HG03571 (cell line): ENCODE data around the gene ADPRHL1.
"Not testable (repeated sequence)": the region's sequence is repeated elsewhere in the genome, so short reads cannot be mapped to it uniquely, and the experiment has no call there.

Source experiments
- ATAC-seq: cut with Tn5 transposase; IDR thresholded peaks from one replicate; pipeline ENCODE4 v1.9.1; 2021; ENCODE audit not compliant: unreplicated experiment

ADPRHL1 gene

DNA sequence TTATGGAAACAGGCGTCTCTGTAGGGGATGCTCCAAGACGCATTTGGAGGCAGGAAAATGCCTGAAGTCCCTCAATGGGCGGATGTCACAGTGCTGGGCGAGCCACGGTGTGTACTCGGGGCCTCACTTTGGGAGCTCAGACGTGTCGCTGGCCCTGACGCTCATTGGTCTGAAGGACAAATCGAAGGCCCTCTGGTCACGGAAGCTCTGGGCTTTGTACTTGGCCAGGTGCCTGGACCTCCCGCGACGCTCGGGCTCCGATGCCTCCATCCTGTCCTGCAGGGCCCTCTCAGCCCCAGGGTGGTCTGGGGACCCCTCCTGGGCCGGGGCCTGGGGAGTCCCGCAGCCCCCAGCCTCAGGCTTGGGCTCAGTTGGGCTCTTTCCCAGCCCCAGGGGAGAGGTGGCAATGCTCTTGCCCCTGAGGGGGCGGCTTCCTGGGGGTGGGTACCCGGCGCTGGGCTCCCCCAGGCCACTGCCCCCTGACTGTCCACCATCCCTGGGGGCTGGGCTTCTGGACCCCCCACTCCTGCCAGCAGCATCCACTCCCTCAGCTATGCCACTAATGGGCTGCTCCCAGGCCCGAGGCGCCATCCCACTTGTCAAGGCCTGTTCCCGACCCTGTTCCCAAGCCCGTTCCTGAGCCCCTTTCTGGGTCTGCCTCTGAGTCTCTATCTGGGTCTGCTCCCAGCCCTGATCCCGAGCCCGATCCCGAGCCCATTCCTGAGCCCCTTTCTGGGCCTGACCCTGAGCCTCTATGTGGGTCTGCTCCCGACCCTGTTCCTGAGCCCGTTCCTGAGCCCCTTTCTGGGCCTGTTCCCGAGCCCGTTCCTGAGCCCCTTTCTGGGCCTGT lies 49.8 kb downstream of the ADPRHL1 start:
- no peak for ATAC-seq

DNA sequence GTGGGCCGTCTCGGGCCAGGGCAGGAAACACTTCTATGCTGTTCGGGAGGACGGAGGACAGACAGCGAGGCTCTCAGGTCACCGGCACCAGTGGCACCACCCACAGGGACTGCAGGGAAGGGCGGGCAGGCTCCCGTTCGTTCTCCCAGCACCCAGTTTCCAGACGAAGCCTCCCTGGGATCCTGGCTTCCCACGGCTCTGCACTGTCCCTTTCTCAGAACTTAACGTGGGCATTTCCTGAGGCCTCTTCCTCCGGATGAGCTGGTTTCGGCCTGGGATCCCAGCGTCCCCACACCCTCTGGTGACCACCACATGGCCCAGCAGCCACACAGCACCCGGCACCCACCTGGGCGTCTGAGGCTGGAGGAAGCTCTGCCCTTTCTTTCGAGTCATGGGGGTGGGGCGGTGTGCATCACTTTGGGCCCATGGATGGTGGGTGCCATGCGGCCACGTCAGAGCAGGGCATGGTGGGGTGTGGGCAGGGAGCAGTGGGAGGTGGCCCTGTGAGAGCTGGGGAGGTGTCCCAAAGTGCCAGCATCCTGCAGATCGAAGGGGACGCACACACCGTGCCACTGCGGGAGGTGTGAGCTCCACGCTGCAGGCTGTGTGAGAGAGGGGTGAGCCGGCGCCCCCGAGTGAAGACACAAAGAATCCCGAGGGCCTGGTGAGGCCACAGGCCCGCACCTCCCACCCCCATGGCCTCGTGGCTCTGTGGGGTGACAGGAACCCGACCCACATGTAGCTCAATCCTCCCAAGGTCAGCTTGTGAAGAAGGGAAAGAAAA lies 50.6 kb downstream of the ADPRHL1 start:
- no peak for ATAC-seq

DNA sequence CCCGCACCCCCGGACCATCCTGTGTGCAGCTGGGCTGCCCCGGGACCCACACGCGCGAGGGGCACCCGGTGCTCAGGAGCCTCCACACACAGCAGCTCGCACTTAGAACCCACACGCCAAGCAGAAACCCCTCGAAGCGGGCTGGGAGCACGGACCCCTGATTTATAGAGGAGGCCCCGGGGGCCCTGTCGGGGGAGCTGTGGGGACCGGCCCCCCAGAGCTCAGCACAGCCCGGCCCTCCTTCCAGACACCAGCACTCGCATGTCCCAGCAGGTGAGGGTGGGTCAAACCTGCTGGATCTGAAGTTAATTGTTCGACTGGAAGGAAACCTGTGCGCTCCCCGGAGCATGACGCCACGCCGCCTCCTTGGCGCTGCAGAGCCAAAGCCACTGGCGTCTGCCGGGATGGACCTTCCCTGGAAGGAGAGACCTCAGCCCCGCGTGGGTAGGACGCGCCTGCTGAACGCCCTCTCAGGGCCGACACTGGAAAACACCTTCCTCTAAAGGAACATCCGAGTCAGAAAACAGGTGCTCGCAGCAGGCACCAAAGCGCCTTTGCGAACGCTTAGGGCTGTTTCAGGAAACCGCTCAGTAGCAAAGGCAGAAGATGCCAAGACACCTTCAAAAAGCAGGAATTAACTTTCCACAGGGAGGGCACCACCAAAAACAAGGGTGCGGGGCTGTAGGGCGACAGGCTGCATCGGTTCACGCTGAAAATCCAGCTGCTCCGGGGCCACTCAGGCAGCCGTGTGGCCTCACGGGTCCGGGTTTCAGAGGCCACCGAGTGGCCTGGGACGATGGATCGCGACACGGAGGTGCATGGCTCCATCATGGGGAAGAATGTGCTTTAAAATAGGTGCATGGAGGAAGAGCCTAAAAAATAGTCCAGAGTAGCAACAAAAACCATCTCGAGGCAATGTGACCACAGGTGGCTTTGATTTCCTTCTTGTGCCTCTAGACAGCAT lies 51.6 kb downstream of the ADPRHL1 start:
- ATAC-seq: no peak

DNA sequence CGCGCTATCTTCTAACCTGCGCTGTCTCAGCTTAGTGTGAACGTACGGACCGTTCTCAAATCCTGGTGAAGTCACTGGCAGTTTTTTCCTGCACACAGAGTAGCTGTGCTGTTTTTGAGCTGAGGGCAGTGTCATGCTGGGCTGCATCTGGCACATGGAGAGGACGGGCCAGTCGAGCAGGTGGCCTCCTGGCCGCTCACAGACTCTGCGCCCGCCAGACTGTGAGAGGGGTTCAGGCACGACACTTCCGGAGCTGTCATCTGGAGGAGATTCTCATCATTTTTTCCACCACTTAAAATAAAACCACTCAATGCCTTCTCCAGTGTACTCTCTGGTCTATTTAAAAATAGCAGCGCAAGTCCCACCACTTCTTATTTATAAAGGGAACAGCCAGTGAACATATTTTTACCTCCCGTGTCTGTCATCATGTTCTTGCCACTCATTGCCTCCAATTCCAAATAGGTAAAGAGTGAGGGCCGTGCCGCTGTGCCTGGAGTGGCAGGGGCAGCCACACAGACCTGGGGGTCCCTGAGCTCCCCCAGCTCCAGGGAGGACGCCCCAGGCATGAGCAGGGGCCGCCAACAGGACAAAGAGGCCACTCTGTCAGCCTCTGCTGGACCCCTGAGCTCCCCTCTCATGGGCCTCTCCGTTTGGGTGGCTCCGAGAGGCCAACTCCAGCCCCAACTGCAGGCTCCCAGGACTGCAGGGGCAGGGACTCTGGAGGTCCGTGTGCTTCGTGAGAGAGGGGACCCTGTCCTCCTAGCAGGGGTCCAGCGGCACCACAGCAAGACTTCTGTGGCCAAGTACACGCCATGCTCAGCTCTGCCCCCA lies 52.5 kb downstream of the ADPRHL1 start:
- ATAC-seq: no peak

DNA sequence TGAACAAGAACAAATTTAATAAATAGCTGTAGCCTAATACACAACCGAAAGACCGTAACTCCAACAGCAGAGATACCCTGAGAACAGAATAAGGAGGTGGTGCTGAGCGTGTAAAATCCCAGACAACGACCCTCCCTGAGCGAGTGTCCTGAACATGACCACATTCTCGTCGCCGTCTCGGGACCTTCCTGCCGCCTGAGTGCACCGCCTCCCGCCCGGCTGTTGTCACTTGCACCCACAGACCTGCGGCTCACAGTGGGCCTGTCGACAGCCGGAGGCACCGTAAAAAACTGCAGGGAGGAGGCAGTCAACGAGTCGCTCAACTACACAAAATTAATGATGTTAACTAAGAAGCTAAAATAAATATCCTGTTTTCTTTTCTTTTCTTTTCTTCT lies 53.5 kb downstream of the ADPRHL1 start:
- ATAC-seq: no peak

DNA sequence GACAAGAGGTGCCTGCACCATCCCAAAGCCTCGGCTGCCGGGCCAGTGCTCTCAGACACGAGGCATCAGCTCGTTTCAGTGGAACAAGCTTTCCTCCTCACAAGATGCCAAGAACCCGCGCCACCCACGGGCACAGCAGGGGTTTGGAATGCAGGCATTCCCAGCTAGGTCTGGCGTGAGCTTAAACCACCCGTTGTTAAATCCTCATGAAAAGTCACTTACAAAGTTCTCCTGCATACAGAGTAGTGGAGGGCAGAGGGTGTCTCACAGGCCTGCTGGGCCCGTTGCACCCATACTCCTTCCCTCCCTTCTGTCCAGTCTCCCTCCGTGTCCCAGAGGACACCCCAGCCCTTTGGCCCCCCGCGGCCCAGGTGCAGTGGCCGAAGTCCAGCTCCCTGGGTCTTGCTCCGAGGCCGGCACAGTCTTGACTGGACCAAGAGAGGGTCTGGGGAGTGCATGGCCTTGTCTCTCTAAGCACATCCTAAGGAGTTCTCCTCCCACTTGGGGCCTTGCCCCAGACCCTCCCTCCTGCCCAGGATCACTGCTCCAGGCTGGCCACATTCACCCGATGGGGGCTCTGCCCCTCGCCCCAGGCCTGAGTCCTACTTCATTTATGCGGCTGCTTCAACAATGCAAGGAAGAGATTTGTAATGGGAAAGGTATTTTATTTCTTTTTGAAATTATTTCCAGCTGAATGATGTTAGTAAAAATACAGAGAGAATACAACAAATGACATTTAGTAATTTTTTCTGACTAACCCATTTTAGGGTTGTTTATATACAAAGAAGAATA lies 54.1 kb downstream of the ADPRHL1 start:
- no peak for ATAC-seq

DNA sequence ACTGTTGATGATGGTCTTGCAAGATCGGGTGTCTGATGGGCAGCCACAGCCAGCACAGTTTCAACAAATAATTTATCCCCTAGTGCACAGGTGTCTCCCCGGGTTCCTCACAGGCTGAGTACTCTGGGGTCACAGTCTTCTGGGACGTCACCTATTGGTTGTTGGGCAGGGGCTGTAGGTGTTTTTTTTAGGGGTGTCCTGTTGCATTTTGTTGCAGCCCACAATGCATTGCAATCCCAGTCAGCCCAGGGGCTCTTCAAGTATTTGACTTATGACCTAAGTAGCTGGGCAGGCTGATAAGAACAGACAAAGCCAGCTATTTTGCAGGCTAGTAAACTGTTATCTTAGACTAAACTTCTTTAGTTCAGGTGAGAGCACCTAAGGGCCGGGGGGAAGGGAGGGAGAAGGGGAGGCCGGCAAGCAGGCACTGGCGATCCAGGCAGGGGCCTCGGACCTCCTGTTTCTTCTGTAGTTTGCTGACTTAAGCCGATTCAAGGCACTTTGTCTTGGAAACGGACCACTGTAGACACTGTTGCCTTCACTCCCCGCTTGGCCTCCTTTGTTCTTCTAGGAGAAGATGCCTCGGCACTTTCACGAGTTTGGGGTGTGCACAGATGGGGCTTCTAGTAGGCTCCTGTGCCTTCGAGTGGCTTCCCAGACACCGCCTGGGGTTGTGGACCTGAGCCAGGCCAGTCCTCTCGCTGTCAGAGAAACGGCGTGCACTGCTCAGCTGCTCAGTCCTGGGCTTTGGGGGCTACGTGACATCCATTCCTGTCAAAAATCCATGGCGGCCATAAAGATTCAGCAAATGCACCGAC lies 55.5 kb downstream of the ADPRHL1 start:
- no peak for ATAC-seq

DNA sequence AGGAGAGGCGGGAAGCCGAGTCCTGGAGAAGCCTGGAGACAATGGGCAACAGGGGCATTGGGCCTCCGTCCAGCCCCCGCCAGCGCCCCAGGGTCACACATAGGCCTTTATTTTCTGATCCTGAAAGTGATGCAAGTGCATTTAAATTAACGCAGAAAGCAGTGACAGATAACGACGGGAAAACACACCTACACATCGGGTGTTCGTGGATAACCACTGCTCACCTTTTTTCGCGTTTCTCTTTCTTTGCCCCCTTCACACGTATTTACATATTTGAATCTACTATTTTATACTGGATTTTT lies 59.0 kb downstream of the ADPRHL1 start:
- peak; percentile 9 for ATAC-seq

DNA sequence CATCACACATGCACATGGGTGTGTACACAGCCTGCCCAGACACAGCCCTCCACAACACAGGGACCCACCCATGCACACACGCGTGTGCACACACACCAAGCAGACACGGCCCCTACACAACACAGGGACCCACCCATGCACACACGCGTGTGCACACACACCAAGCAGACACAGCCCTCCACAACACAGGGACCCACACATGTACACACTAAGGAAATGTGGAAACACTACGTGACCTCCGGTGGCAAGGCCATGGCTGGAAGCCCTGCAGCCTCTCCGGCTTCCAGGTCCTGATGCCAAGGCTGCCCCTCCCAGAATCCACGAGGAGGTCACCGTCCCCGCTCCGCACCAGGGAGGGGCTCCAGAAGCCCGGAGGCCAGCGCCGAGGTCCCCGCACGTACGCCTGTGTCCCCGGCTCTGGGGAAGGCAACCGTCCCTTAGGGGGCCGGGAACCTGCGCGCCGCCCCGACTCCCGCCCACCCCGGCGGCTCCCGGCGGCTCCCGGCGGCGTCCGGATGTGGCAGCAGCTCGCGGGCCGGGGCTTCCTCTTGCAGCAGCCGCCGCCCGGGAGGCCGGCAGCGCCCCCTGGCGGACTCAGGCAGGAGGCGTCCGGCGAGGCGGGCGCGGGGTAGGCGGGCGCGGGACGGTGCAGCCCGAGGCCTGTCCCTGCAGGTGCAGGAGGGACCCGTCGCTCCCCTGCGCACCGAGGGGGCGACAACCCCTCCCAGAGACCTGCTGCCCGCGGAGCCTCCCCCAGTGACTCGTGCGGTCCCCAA lies 59.5 kb downstream of the ADPRHL1 start:
- peak; percentile 91 for ATAC-seq

DNA sequence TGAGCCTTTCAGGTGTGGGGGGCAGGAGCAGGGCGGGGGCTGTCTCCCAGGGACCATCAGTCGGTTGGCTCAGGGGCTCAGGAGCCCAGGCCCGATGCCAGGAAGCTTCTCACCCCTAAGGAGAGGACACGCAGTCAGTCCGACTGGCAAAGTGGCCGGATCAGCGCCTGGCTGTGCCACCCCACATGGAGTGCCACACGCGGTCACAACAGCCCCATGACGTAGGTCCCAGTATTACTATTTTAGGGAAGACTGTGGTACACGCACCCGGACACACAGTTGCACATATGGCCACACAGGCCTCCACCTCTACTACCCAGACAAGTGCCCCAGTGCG lies 60.1 kb downstream of the ADPRHL1 start:
- no peak for ATAC-seq

DNA sequence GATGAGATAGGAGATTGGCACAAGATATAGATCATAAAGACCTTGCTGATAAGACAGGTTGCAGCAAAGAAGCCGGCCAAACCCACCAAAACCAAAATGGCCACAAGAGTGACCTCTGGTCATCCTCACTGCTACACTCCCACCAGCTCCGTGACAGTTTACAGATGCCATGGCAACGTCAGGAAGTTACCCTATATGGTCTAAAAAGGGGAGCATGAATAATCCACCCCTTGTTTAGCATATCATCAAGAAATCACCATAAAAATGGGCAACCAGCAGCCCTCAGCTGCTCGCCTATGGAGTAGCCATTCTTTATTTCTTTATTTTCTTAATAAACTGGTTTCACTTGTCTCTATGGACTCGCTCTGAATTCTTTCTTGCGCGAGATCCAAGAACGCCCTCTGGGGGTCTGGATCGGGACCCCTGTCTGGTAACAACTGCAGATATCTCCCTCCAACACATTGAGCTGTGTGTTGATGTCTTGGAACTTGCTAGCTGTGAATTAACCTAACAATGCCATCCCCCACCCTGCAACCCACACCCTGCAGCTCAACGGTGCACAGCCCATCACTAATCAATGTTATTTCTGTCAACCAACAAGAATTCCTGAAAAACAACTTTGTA lies 62.3 kb downstream of the ADPRHL1 start:
- ATAC-seq: no peak

DNA sequence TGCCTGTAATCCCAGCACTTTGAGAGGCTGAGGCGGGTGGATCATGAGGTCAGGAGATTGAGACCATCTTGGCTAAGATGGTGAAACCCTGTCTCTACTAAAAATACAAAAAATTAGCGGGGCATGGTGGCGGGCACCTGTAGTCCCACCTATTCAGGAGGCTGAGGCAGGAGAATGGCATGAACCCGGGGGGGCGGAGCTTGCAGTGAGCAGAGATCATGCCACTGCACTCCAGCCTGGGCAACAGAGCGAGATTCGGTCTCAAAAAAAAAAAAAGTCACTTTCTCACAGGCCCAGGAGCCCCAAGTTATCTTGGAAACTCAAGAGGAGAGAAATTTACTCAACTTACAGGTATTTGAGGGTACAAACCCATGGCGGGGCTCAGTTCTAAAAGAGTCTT lies 63.7 kb downstream of the ADPRHL1 start:
- ATAC-seq: not testable (repeated sequence)

DNA sequence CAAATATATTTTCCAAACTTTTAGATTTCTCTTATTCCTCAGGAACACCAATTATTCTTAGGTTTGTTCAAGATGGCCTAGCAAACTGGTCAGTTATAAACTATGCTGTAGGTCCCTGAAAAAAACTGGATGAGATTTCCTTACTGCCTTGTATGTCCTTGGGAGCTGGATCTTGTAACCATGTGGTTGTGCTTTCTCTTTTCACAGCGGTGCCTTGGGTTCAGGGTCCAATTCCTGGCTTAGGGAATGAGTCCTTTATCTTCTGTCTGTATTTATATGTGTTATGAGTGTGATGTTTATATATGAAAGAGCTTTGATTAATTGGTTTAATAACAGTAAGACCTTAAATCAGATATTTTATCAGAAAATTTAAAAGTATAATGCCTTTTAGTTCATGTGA lies 65.9 kb downstream of the ADPRHL1 start:
- ATAC-seq: no peak

DNA sequence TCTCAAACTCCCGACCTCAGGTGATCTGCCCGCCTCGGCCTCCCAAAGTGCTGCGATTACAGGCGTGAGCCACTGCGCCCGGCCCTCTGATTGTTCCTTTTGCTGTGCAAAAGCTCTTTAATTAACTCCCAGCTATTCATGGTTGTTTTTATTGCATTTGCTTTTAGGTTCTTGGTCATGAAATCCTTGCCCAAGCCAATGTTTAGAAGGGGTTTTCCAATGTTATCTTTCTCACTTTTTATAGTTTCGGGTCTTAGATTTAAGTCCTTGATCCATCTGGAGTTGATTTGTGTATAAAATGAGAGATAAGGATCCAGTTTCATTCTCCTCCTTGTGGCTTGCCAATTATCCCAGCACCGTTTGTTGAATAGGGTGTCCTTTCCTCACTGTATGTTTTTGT lies 70.2 kb downstream of the ADPRHL1 start:
- ATAC-seq: no peak

DNA sequence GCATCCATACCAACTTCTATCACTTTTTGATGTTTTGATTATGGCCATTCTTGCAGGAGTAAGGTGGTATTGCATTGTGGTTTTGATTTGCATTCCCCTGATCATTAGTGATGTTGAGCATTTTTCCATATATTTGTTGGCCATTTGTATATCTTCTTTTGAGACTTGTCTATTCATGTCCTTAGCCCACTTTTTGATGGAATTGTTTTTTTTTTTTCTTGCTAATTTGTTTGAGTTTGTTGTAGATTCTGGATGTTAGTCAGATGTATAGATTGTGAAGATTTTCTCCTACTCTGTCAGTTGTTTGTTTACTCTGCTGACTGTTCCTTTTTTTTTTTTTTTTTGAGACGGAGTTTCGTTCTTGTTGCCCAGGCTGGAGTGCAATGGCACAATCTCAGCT lies 70.7 kb downstream of the ADPRHL1 start:
- not testable (repeated sequence) for ATAC-seq

DNA sequence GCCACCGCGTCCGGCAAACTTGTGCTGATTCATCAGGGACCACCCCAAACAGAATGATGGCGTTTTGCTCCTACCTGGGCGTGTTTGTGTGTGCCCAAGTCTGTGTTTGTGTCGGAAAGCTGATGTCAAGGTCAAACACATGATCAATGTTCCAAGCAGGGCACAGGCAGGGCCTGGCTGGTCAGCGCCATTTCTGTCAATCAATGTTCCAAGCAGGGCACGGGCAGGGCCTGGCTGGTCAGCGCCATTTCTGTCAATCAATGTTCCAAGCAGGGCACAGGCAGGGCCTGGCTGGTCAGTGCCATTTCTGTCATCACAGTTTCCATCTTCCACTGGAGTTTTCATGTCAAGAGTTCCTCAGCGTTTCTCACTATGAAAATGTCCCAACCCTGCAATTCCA lies 74.5 kb downstream of the ADPRHL1 start:
- ATAC-seq: no peak

DNA sequence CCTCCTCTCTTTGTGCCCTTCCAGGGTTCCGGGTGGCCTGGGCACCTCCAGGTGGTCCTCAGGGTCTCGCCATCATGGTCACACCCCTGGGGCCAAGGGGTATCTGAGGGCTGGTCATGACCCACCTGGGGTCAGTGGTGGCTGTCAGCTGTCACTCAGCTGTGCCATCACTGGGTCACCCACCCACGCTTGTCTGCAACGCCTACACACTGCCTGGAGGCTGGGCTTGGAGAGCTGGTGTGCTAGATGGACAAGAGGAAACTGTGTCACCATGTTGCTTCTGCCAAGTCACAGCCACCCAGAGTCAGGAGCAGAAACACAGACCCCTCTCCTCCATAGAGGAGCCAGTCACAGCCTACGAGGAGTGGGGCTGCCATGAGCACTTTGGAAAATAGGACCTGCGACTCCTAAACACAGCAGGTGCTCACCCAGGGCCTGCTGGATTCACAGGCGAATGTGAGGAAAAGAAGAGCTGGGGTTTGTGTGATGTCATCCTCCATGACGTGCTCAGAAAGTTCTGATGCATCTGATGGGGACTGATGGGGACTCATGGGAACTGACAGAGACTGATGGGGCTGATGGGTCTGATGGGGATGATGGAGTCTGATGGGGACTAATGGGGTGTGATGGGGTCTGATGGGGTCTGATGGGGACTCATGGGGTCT lies 78.6 kb downstream of the ADPRHL1 start:
- no peak for ATAC-seq
